IMR-90 (cell line): Measurements from ENCODE around the gene SOX8. TPM values are rescaled to one million over a fixed set of nuclear protein-coding genes. Genes with fewer than 3 reads are reported as not detected.

ENCODE experiments used
- ATAC-seq: fragments of 200-7000 bp; cut with Tn5 transposase; 2 replicates; pipeline ENCODE4 v1.9.1; 2020; ENCODE audit warnings: low read depth, mild to moderate bottlenecking, moderate library complexity
- BruUV-seq: library from RNA; stranded (reverse); fragments of 400-500 nt; replicated peaks from 2 replicates; lab custom pipeline; 2021; lab: Mats Ljungman, UMichigan
- CTCF ChIA-PET: fragments of 300-600 bp; formaldehyde crosslinking; extraction: SDS; loops from one replicate; lab custom pipeline; 2021; ENCODE audit warnings: antibody characterized with exemption; lab: Yijun Ruan, JAX
- POLR2A ChIA-PET: fragments of 300-600 bp; sonication (Branson Sonifier 250); formaldehyde crosslinking; loops from one replicate; lab custom pipeline; 2022; ENCODE audit warnings: antibody characterized with exemption; ENCODE audit not compliant: unreplicated experiment; lab: Charles Lee
- DNase-seq: peaks from one replicate; pipeline ENCODE4 v3.0.0; 2013
- H2AFZ ChIP-seq: replicated peaks from 2 replicates; pipeline ENCODE3; 2013; ENCODE audit warnings: low read length, mild to moderate bottlenecking; ENCODE audit not compliant: poor library complexity
- H2AK5ac ChIP-seq: 2 replicates; pipeline ENCODE4 v1.6.1; 2013; ENCODE audit warnings: low read depth, low read length, inconsistent platforms
- H2AK9ac ChIP-seq: replicated peaks from 2 replicates; pipeline ENCODE3; 2013; ENCODE audit warnings: mild to moderate bottlenecking, low read depth, low read length, moderate library complexity; ENCODE audit not compliant: poor library complexity
- H2BK120ac ChIP-seq: 2 replicates; pipeline ENCODE4 v1.6.1; 2013; ENCODE audit warnings: low read depth, low read length, inconsistent platforms
- H2BK15ac ChIP-seq: 3 replicates; pipeline ENCODE4 v1.6.1; 2013; ENCODE audit warnings: low read depth, low read length, inconsistent platforms
- H2BK20ac ChIP-seq: 2 replicates; pipeline ENCODE4 v1.6.1; 2013; ENCODE audit warnings: low read depth, mild to moderate bottlenecking, inconsistent platforms, low read length, moderate library complexity
- H2BK5ac ChIP-seq: 2 replicates; pipeline ENCODE4 v1.6.1; 2013; ENCODE audit warnings: mild to moderate bottlenecking, low read depth, low read length, inconsistent platforms; ENCODE audit not compliant: poor library complexity, severe bottlenecking
- H3K14ac ChIP-seq: replicated peaks from 2 replicates; pipeline ENCODE4 v1.6.1; 2013; ENCODE audit warnings: low read depth, low read length, inconsistent platforms
- H3K18ac ChIP-seq: 2 replicates; pipeline ENCODE4 v1.6.1; 2013; ENCODE audit warnings: low read depth, low read length, control low read depth
- H3K23ac ChIP-seq: 2 replicates; pipeline ENCODE4 v1.6.1; 2013; ENCODE audit warnings: low read depth, low read length, inconsistent platforms
- H3K27ac ChIP-seq: 2 replicates; pipeline ENCODE4 v1.5.1; 2013; ENCODE audit warnings: mild to moderate bottlenecking, control low read depth, low read length; ENCODE audit not compliant: insufficient read depth
- H3K27me3 ChIP-seq: 2 replicates; pipeline ENCODE4 v1.6.1; 2013; ENCODE audit warnings: low read length; ENCODE audit not compliant: control insufficient read depth, insufficient read depth
- H3K36me3 ChIP-seq: 2 replicates; pipeline ENCODE4 v1.6.1; 2013; ENCODE audit warnings: low read length, mixed read lengths; ENCODE audit not compliant: control insufficient read depth, insufficient read depth
- H3K4ac ChIP-seq: 2 replicates; pipeline ENCODE4 v1.6.1; 2013; ENCODE audit warnings: low read depth, low read length, inconsistent platforms
- H3K4me1 ChIP-seq: 2 replicates; pipeline ENCODE4 v1.6.1; 2013; ENCODE audit warnings: low read length, mixed read lengths; ENCODE audit not compliant: control insufficient read depth, insufficient read depth
- H3K4me2 ChIP-seq: 2 replicates; pipeline ENCODE4 v1.6.1; 2013; ENCODE audit warnings: low read depth, mild to moderate bottlenecking, control low read depth, low read length, moderate library complexity
- H3K4me3 ChIP-seq: 2 replicates; pipeline ENCODE4 v1.5.1; 2013; ENCODE audit warnings: low read depth, mild to moderate bottlenecking, control low read depth, low read length, moderate library complexity; ENCODE audit not compliant: insufficient read depth
- H3K56ac ChIP-seq: 2 replicates; pipeline ENCODE4 v1.6.1; 2013; ENCODE audit warnings: low read length, inconsistent platforms; ENCODE audit not compliant: insufficient read depth; ENCODE audit errors: extremely low read depth
- H3K79me1 ChIP-seq, 2 experiments: 2 replicates each; pipeline ENCODE4 v1.6.1; 2013; ENCODE audit warnings: low read length in 2 of 2, inconsistent platforms in 1 of 2, low read depth in 1 of 2
- H3K9ac ChIP-seq: 2 replicates; pipeline ENCODE4 v1.6.1; 2013; ENCODE audit warnings: low read depth, low read length, control low read depth
- H3K9me1 ChIP-seq: 2 replicates; pipeline ENCODE4 v1.6.1; 2013; ENCODE audit warnings: low read length, inconsistent platforms; ENCODE audit not compliant: insufficient read depth
- H3K9me3 ChIP-seq: 2 replicates; pipeline ENCODE4 v1.6.1; 2013; ENCODE audit warnings: low read length; ENCODE audit not compliant: control insufficient read depth, insufficient read depth
- H4K20me1 ChIP-seq: 2 replicates; pipeline ENCODE4 v1.6.1; 2013; ENCODE audit warnings: low read length, inconsistent platforms; ENCODE audit not compliant: insufficient read depth
- H4K5ac ChIP-seq: 2 replicates; pipeline ENCODE4 v1.6.1; 2013; ENCODE audit warnings: mild to moderate bottlenecking, low read depth, low read length, control low read depth
- H4K8ac ChIP-seq, 2 experiments: 2 replicates each; pipeline ENCODE4 v1.6.1; 2013; ENCODE audit warnings: low read depth in 2 of 2, low read length in 2 of 2, control low read depth in 1 of 2, inconsistent platforms in 1 of 2
- H4K91ac ChIP-seq: 2 replicates; pipeline ENCODE4 v1.6.1; 2013; ENCODE audit warnings: low read depth, low read length, inconsistent platforms; ENCODE audit not compliant: insufficient read depth
- BHLHE40 ChIP-seq: fragments of 150-350 bp; IDR thresholded peaks from 2 replicates; pipeline ENCODE4 v1.6.1; 2016; ENCODE audit warnings: mild to moderate bottlenecking, low read depth, low read length
- CEBPB ChIP-seq: IDR thresholded peaks from 2 replicates; pipeline ENCODE4 v1.6.1; 2012; ENCODE audit warnings: low read depth, low read length, improper control_type of control experiment
- CHD1 ChIP-seq: IDR thresholded peaks from 2 replicates; pipeline ENCODE4 v1.6.1; 2012; ENCODE audit warnings: low read depth, low read length, improper control_type of control experiment
- FOS ChIP-seq: fragments of 150-350 bp; IDR thresholded peaks from 2 replicates; pipeline ENCODE4 v1.6.1; 2016; ENCODE audit warnings: low read depth, low read length
- MAFK ChIP-seq: IDR thresholded peaks from 2 replicates; pipeline ENCODE4 v1.6.1; 2012; ENCODE audit warnings: low read depth, low read length, improper control_type of control experiment
- MAZ ChIP-seq: IDR thresholded peaks from 2 replicates; pipeline ENCODE4 v1.6.1; 2012; ENCODE audit warnings: low read depth, mild to moderate bottlenecking, low read length, improper control_type of control experiment, moderate library complexity, borderline replicate concordance
- MXI1 ChIP-seq: IDR thresholded peaks from 2 replicates; pipeline ENCODE4 v1.6.1; 2012; ENCODE audit warnings: low read depth, mild to moderate bottlenecking, low read length, moderate library complexity, borderline replicate concordance
- NFE2L2 ChIP-seq: fragments of 150-350 bp; IDR thresholded peaks from 2 replicates; pipeline ENCODE4 v1.6.1; 2016; ENCODE audit warnings: low read depth, mild to moderate bottlenecking, low read length
- POLR2A ChIP-seq: IDR thresholded peaks from 2 replicates; pipeline ENCODE4 v1.6.1; 2012; ENCODE audit warnings: mild to moderate bottlenecking, low read depth, low read length
- RAD21 ChIP-seq: IDR thresholded peaks from 2 replicates; pipeline ENCODE4 v1.6.1; 2012; ENCODE audit warnings: low read length, improper control_type of control experiment
- RCOR1 ChIP-seq: IDR thresholded peaks from 2 replicates; pipeline ENCODE4 v1.6.1; 2012; ENCODE audit warnings: mild to moderate bottlenecking, low read length, improper control_type of control experiment; ENCODE audit not compliant: insufficient replicate concordance
- RFX5 ChIP-seq: IDR thresholded peaks from 2 replicates; pipeline ENCODE4 v1.8.0; 2012; ENCODE audit warnings: low read depth, mild to moderate bottlenecking, low read length, moderate library complexity
- SMC3 ChIP-seq: fragments of 150-350 bp; IDR thresholded peaks from 2 replicates; pipeline ENCODE4 v1.6.1; 2016; ENCODE audit warnings: low read depth, mild to moderate bottlenecking, antibody characterized with exemption, low read length, moderate library complexity
- WGBS, 2 experiments: methylation state at CpG; one replicate each; pipeline versions ENCODE4 v1.1.5 to v1.1.7; 2013; ENCODE audit warnings: missing lambda C conversion rate in 2 of 2; ENCODE audit not compliant: insufficient read length in 1 of 2; ENCODE audit errors: extremely low coverage in 2 of 2; 5-methylcytosine and 5-hydroxymethylcytosine counted together
- dilution Hi-C: fragments of 300-500 bp; cut with HindIII; formaldehyde crosslinking; loops from one replicate; pipeline ENCODE4 v1.14.3; 2018; ENCODE audit warnings: low sequenced_read_pairs; ENCODE audit not compliant: unreplicated experiment
- in situ Hi-C: fragments of 300-500 bp; cut with MboI; formaldehyde crosslinking; loops from 3 replicates; pipeline ENCODE4 v1.14.3; 2019; ENCODE audit warnings: low sequenced_read_pairs, inconsistent platforms, mixed read lengths
- intact Hi-C: fragments of 100-400 bp; cut with micrococcal nuclease; formaldehyde crosslinking; loops from 2 replicates; pipeline ENCODE4 v1.10.0; 2022
- polyA plus RNA-seq, 3 experiments: library from polyadenylated mRNA; depleted of rRNA; stranded (reverse); fragments of >200 nt; gene quantifications; 2 replicates each; pipeline ENCODE4 v1.2.3, GENCODE V29; 2012; ENCODE audit warnings: low replicate concordance in 1 of 3
- total RNA-seq: library from RNA; depleted of rRNA; stranded (reverse); fragments of >200 nt; gene quantifications from 2 replicates; pipeline ENCODE4 v1.2.3, GENCODE V29; 2012
- TF ChIP-seq, protein P1 (sequence below): conservative IDR thresholded peaks from 2 replicates; pipeline ENCODE4 v1.5.1; 2012; ENCODE audit warnings: mild to moderate bottlenecking, low read depth, low read length, improper control_type of control experiment
- TF ChIP-seq, protein P2 (sequence below): fragments of 150-350 bp; IDR thresholded peaks from 2 replicates; pipeline ENCODE4 v1.6.1; 2016; ENCODE audit warnings: low read depth, mild to moderate bottlenecking, low read length, moderate library complexity, borderline replicate concordance
- TF ChIP-seq, protein P3 (sequence below): fragments of 150-350 bp; IDR thresholded peaks from 2 replicates; pipeline ENCODE4 v1.6.1; 2017; ENCODE audit warnings: mild to moderate bottlenecking, antibody characterized with exemption, low read length, low read depth

The SOX8 gene
- total and polyA plus RNA-seq, 2 of the 4 experiments (the other 2 are of a cell fraction): under 0.01 to 0.26 TPM

DNA sequence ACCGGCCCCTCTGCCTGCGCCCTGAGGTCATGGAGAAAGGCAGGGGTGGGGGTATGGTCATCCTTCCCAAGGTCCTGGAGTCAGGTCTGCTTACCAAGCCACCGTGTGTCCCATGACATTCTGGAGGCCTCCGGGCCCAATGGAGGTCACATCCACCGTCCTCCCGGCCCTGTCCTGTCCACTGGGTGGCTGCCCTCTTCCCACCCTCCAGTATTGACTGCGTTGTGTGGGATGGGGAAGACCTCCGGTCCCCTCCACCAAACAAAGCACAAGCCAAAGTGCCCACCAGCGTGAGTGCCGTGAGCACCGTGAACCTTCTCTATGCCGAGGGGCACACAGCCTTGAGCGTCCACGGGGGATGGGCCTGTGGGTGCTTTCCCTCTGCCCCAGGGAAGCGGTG is 48.0 kb upstream of the SOX8 start:
- no TSS peak for BruUV-seq
- Histone ChIP-seq H2AFZ (no peak overlapping the region), H3K4me2 (no peak overlapping the region), H3K79me1 (no peaks in the 10 kb centered on the region), H3K27me3 (no peaks in the 10 kb centered on the region), H4K5ac (no peak overlapping the region), H2AK5ac (no peak overlapping the region), H3K23ac (no peak overlapping the region), H2BK120ac (no peak overlapping the region), H3K9me1 (no peaks in the 10 kb centered on the region), H4K8ac (no peak overlapping the region), H2BK15ac (no peak overlapping the region), H3K14ac (no peak overlapping the region), H2BK5ac (no peak overlapping the region), H3K9ac (no peak overlapping the region), H2AK9ac (no peak overlapping the region), H3K9me3 (no peaks in the 10 kb centered on the region), H3K4me3 (no peak overlapping the region), H3K18ac (no peak overlapping the region), H4K91ac (no peak overlapping the region), H2BK20ac (no peak overlapping the region), H3K4me1 (no peaks in the 10 kb centered on the region), H3K36me3 (peaks cover 8% of the 10 kb centered on the region), H3K56ac (no peak overlapping the region), H4K20me1 (no peaks in the 10 kb centered on the region), H3K27ac (no peak overlapping the region), H3K4ac (no peak overlapping the region)
- TF ChIP-seq SMC3 (no peak), RAD21 (no peak), MAFK (no peak), RFX5 (no peak), MXI1 (no peak), MAZ (no peak), BHLHE40 (no peak), CHD1 (no peak), POLR2A (no peak), FOS (no peak), RCOR1 (no peak), NFE2L2 (no peak), CEBPB (no peak)
- TF ChIP-seq, protein P1, sequence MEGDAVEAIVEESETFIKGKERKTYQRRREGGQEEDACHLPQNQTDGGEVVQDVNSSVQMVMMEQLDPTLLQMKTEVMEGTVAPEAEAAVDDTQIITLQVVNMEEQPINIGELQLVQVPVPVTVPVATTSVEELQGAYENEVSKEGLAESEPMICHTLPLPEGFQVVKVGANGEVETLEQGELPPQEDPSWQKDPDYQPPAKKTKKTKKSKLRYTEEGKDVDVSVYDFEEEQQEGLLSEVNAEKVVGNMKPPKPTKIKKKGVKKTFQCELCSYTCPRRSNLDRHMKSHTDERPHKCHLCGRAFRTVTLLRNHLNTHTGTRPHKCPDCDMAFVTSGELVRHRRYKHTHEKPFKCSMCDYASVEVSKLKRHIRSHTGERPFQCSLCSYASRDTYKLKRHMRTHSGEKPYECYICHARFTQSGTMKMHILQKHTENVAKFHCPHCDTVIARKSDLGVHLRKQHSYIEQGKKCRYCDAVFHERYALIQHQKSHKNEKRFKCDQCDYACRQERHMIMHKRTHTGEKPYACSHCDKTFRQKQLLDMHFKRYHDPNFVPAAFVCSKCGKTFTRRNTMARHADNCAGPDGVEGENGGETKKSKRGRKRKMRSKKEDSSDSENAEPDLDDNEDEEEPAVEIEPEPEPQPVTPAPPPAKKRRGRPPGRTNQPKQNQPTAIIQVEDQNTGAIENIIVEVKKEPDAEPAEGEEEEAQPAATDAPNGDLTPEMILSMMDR: no peak
- TF ChIP-seq, protein P2, sequence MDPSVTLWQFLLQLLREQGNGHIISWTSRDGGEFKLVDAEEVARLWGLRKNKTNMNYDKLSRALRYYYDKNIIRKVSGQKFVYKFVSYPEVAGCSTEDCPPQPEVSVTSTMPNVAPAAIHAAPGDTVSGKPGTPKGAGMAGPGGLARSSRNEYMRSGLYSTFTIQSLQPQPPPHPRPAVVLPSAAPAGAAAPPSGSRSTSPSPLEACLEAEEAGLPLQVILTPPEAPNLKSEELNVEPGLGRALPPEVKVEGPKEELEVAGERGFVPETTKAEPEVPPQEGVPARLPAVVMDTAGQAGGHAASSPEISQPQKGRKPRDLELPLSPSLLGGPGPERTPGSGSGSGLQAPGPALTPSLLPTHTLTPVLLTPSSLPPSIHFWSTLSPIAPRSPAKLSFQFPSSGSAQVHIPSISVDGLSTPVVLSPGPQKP: no peak
- TF ChIP-seq, protein P3, sequence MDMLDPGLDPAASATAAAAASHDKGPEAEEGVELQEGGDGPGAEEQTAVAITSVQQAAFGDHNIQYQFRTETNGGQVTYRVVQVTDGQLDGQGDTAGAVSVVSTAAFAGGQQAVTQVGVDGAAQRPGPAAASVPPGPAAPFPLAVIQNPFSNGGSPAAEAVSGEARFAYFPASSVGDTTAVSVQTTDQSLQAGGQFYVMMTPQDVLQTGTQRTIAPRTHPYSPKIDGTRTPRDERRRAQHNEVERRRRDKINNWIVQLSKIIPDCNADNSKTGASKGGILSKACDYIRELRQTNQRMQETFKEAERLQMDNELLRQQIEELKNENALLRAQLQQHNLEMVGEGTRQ: no peak
- in situ Hi-C loops: no loop called here
- no peak for ATAC-seq
- ChIA-PET POLR2A (no interaction called here), CTCF (no interaction called here)
- DNase-seq: no peak
- 77% methylated on average over 3 of the region's 15 CpGs; no CpG with 5 or more reads in 1 of the 2 experiments for whole genome bisulfite sequencing, 2 experiments
- dilution Hi-C loops: no loop called here
- intact Hi-C loops: no loop called here
